Mammary epithelial cell (primary cell): Measurements from ENCODE around the gene MACROH2A1.

Experiments
- CTCF ChIP-seq, 2 donors: IDR thresholded peaks in 1 of 2; conservative IDR thresholded peaks in 1 of 2; 2 replicates each; pipeline ENCODE4 v1.5.1; 2011 to 2012; ENCODE audit warnings: inconsistent platforms in 2 of 2, low read length in 2 of 2, mild to moderate bottlenecking in 2 of 2, control low read depth in 1 of 2, low read depth in 1 of 2; ENCODE audit not compliant: insufficient read depth in 1 of 2; ENCODE audit errors: extremely low read depth in 1 of 2
- EZH2 ChIP-seq: IDR thresholded peaks from 2 replicates; pipeline ENCODE4 v1.6.1; 2012; ENCODE audit warnings: low read length, inconsistent platforms, borderline replicate concordance

- TF ChIP-seq CTCF (conservative IDR thresholded peaks at IDR 0.05 in 1 of 2, IDR thresholded peaks at IDR 0.05 in 1 of 2; ENCODE audit: extremely low read depth in 1 of 2, insufficient read depth in 1 of 2, low read depth in 1 of 2, low read length in 2 of 2), result no peak
- no peak for TF ChIP-seq EZH2
Measured at GRCh38 chr5:135379046-135379654, 19.9 kb downstream of the MACROH2A1 start.
